Stimulated activated CD8-positive, alpha-beta memory T cell treated with anti-CD3 and anti-CD28 coated beads, Interleukin-2, amount 100 ng/mL, for 1 hour (primary cell): ENCODE data around the gene HYDIN.
"Not testable (repeated sequence)": the region's sequence is repeated elsewhere in the genome, so short reads cannot be mapped to it uniquely, and the experiment has no call there.

ENCODE experiments used
- DNase-seq, 2 donors: peaks; one replicate each; pipeline ENCODE4 v3.0.0-alpha.2; 2020; ENCODE audit warnings: low read depth in 2 of 2

The HYDIN gene

DNA sequence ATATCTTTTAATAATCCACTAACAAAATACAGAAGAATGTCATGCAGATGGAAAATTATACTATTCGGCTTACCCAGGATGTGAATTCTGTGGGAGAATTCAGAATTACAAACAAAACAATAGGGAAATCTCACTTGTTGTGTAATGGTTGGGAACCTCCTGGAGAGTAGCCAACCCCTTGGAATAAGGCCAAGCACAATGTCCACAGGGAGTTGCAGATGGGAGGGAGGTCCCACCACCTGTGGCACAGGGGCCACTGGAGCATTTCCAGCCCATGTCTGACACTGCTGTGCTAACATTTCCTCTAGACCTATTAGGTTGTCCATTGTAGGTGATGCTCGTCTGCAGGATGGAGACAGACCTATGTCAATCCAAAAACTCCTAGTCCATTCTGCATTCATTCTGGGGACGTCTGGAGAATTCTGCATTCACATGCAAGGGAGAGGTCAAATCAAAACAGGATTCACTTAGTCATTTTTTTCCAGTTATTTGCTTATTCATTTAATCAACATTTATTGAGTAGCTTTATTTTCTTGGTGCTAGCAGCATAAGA lies 120.8 kb downstream of the HYDIN start:
- not testable (repeated sequence) for DNase-seq

DNA sequence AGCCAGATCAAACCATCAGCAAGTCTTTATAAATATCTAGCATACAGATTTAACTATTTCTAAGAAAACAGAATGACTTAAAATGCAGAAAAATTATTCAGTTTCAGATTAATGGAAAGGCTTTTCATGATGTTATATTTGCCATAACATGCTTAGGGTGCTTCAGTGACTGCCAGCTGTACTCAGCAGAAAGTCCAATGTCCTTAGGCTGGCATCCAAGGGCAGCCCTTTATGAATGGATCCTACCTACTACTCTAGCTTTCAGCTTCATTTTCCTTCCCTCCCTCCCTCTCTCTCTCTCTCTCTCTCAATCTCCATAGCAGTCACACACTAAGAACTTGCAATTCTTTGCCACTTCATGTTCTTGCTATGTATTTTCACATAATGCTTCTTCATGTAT lies 124.6 kb downstream of the HYDIN start:
- not testable (repeated sequence) for DNase-seq

DNA sequence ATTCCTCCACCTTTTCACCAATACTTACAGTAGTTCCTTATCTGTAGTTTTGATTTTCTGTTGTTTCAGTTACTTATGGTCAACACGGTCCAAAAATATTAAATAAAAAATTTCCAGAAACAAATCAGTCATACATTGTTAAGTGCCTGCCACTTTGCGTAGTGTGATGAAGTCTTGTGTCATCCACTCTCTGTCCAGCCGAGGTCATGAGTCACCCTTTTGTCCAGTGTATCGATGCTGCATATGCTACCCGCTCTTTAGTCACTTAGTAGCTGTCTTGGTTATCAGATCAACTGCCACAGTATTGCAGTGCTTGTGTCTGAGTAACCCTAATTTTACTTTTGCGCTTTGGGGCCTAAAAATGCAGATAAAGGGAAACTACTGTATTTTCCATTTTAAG lies 146.9 kb downstream of the HYDIN start:
- not testable (repeated sequence) for DNase-seq

DNA sequence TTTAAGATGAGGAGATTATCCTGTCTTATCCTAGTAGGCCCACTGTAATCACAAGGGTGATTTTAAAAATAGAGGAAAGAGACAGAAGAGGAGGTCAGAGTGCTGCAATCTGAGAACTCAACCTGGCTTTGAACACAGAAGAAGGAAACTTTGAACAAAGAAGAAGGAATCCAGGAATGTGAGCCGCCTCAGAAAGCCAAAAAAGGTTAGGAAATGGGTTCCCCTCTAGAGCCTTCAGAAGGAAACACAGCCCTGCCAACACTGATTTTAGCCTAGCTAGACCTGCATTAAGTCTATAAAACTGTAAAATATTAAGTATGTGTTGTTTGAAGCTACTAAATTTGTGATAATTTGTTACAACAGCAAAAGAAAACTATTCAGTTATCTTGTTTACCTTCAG lies 149.7 kb downstream of the HYDIN start:
- DNase-seq, result not testable (repeated sequence)

DNA sequence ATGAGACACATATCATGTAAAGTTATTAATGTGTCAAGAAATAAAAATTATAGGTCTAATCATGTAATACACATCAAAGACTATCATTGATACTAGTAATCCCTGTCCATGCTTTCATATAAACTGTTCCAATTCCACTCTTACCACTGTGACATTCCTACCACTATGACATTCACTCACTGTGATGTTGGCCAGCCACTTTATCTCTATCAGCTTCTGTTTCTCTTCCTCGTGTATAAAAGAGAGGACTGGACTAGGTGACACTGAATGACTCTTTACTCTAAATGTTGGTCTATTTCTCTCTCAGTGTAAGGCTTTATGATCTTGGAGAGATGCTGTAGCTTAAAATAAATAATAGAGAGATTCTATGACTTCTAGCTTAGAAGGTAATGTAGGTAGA lies 150.3 kb downstream of the HYDIN start:
- not testable (repeated sequence) for DNase-seq

DNA sequence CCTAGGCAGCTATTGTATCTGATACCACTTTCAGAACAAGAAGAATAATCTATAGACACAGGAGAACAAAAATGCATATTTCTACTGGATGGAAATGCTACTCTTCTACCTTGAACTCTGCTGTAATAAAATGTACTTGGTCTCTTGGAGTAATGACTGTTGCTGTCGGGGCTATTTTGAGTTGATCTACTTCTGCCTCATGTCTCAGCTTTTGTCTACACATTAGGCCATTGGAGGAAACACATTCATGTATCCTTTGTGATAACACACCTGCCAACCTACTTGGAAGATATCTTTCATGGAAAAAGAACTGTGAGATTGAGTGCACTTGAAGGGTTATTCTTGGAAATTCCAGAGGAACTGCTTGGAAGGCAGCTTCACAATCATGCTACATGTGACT lies 159.9 kb downstream of the HYDIN start:
- not testable (repeated sequence) for DNase-seq

DNA sequence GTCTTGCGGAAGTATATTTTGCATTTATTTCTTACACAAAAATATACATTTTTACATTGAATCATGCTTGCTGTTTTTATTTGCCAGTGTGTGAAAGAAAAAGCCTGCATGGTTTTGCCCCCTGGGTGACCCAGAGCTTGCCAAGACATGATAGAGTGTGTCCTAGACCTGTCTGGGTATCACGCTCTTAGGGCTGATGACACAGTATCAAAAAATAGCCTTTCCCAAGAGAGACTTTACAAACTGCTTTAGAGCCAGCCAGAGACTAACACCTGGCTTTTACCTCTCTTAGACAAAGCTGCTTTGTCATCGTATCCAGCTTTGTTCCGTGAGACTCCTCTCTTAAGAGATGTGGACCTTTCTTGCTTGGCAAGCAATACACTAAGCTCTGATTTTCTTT lies 160.7 kb downstream of the HYDIN start:
- DNase-seq, result not testable (repeated sequence)

DNA sequence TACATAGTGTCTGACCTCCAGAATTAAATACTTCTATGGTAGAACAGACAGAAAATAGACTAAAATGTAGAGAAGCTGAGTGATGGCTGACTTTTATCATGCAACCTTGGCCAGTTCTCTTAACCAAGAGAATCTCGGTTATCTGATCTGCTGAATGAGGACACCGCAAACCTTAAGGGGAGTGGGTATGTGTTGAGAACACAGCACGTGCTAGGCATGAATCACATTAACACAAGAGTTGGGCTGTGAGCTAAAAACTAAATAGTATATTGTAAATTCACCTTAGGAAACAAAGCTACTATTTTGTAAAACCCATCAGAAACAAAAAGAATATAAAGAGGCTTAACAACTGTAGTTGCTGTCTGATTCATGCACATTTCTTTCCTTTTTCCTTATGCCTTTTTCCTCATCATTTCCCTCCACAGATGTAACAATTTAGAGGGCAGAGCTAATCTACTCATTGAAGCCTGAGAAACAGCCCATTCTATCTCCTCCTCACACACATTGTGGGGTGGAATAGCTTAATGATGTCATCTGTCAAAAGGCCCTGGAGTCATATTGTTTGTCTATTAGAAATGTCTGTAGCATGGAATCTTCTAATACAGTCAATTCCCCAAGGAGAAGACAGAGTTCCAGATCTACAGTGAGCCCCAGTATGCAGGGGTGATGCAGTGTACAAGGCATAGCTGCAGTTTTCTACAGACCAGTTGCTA lies 176.5 kb downstream of the HYDIN start:
- DNase-seq, result not testable (repeated sequence)

DNA sequence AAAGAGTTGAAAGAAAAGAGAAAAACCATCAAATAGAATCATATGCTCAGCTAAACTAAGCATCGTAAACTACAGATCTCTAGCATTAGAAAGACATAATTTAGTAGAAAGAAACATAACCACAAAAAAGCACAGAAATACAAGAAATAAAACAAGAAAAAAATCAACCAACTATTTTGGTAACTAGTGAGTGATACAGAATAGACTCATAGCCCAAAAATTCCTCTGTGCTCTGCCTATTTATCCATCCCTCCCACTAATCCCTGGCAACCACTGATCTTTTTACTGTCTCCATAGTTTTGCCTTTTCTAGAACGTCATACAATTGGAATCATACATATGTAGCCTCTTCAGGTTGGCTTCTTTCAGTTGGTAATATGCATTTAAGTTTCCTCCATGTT lies 180.2 kb downstream of the HYDIN start:
- not testable (repeated sequence) for DNase-seq

DNA sequence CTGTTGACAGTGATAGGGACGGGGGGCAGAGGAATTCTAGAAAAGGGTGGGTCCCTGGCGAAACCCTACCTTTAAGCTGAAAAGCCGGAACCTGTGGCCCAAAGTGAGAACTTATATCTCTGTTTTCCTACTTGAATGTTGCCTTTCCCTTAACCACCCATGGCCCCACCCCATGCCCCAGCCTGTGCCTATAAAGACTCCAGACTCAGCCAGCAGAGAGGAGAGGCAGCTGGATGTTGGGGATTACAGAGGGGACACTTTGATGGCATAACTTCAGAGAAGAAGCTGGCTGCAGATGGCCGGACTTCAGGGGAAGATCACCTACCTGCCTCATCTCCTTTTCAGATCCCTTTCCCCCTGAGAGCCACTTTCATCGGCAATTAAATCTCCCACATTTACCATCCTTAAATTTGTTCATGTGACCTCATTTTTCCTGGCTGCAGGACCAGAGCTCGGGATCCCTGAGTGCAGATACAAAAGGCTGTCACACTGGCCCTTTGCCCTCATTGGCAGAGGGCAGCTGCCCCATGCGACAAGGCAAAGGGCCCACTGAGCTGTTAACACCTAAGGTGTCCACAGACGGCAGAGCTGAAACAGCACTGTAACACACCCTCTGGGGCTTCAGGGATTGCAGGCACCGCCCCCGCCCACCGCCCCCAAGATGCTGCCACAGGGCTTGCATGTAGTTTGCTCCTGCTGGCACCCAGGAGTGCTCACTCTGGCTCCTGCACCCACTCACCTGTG lies 191.0 kb downstream of the HYDIN start:
- DNase-seq, result not testable (repeated sequence)

DNA sequence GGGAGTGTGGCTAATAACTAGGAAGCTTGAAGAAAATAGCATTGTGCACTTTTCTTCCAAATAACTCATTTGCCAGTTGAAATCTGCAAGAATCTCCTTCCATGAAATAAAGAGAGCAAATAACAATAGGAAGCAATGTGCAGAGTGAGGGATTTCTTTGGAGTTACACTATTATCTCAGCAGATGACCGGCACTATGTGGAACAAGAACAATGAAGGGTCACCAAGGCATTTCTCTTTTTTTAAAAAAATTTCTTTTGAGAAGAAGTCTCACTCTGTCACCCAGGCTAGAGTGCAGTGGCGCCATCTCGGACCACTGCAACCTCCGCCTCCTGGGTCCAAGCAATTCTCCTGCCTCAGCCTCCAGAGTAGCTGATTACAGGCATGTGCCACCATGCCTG lies 192.1 kb downstream of the HYDIN start:
- not testable (repeated sequence) for DNase-seq

DNA sequence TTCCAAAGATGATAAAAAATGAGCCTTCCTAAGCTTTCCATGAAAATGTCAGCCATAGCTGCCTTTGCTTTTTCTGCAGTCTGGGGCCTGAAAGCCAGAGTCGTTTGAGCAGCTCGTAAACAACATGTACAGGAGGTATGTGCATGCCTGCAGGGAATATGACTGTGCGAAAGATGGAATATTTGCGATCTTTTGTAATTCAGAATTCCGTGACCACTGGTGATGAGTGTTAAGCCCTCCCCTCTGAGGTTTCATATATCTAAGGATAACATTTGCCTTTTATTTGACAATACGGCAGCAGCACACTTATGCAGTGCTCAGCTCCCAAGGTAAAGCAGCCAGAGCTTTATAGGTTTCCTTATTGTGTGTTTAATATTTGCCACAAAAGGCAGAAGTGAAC lies 192.5 kb downstream of the HYDIN start:
- DNase-seq, result not testable (repeated sequence)

DNA sequence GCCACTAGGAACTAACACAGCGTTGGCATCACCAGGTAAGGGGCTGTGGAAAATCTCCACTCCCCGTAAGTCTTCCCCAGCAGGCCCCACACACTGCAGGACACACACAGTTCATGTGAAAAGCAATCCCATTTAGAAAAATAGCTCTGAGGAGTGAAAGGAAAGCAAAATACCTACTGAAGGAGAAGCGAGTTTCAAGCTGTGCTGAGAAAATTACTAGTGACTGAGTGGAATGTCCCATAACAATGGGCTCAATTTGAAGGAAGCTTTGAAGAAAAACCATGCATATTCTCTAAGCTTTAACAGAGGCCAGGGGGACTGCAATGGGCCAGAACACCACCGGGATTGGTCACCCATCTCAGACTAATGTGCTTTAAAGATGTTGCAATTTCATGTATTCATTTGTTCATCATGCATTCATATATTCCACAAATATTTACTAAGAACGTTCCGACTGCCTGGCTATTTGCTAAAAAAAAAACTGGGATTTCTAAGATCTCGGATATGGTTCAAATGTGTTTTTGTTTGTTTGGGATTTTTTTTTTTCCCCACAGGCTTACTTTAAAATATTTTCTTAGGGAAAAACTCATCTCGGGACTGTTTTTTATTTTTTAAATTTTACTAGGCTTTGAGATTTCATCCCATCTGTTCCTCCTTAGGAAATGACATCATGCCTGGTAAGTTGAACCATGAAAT lies 202.3 kb downstream of the HYDIN start:
- DNase-seq, result not testable (repeated sequence)

DNA sequence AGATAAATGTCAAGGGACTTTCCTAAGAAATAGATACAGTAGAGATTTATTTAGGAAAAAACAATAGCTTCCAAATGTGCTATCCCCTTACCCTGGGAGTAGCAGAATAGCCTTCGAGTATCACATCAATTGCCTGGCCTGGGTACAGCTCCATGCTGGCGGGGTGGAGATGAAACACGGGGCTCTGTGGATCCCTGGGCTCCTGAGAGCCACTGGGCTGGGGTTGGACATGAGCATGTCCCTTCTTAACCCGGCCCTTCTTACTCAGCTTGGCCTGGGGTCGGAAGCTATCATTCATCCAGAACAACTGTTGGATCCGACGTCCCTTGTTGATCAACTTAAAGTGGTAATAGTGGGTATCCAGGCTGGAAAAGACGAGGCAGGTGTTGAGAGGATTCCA lies 203.0 kb downstream of the HYDIN start:
- not testable (repeated sequence) for DNase-seq

DNA sequence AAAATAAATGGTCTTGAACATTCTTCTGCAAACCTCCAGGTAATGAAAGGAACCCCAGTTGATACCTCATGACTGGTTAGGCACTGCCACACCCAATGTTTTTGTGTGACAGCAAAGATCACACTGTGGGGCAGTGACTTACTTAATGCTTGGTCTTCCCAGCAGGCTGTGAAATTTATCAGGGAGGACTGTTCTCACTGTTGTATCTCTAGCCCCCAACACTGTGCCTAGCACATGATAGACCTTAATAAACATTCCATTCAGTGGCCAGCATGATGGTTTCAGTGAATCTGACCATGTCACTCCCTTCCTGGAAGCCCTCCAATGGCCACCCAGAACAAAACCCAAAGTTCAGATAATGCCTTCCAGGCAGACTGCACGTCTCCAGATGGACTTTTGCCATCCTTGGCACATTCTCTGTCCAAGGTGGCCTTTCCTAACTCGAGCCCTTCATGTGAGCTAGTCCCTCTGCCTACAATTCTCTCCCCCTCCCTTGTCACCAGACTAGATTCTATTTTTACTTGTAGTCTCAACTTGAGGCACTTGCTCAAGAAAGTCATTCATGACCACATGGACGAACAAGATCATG lies 206.6 kb downstream of the HYDIN start:
- DNase-seq, result not testable (repeated sequence)

DNA sequence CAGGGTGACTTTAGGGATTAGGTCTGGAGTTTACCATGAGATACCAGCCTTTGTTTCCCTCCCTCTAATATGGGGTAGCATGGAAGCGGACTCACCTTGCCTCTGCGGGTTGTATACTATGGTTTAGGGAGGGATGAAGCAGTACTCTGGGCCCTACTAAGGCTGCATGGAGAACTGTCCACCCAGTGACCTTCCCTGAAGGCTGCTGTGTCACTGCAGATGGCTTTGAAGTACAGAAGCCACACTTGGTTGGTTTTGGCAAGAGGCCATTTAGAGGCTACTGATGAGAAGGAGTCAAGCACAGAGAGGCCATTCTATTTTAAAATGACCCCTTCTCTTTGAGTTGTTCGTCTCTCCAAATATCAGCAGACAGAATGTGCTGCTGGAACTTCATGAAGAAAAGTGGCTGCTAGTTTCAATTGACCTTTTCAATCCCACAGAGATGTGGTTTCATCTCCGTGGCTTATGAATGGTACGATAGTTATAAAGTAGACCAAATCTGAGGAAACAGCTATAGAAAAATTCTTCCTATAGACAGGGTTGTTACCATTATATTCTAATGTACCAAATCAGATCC lies 208.5 kb downstream of the HYDIN start:
- DNase-seq, result not testable (repeated sequence)

DNA sequence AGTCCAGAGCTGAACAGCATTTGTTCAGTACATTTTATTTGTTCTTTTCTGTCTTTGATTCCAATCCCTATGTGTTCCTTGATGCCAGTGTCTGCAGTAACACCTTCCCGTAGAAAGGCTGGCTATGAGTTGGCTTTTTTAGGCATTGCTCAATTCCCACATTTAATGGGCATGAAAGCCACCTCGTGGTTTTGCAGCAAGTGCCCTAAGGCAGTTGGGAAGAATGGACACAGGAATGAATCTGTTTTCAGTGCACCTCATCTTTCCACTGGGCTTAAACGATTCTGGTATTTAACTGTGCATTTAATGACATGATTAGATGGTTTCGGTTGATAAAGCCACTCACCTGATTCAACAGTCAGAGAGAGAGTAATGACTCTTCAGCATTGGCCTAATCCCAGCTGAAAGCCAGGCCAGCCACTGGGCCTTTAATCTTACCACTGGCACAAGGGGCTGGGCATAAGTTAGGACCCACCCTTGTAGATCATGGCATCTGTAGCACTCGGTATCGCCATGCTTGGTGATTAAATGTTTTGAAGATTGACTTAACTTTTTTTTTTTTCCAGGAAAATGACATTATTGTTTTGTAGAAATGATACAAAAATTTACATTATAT lies 211.3 kb downstream of the HYDIN start:
- not testable (repeated sequence) for DNase-seq

DNA sequence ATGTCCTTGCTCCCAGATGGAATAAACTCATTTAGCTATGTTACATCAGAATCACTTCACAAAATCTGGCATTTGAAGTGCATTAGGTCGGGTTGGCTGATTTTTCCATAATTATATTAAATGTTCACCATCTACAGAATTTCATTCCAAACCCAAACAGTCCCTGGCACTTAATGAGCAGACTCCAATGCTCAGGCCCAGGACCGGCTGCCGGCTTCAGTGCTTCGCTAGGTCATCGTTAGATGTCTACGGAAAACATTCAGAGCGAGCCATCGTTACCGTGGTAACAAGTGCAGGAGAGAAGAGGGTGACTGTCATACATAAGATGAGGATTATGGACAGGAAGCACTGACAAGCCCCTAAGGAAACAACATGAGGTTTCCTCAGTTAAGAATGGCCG lies 215.1 kb downstream of the HYDIN start:
- not testable (repeated sequence) for DNase-seq

DNA sequence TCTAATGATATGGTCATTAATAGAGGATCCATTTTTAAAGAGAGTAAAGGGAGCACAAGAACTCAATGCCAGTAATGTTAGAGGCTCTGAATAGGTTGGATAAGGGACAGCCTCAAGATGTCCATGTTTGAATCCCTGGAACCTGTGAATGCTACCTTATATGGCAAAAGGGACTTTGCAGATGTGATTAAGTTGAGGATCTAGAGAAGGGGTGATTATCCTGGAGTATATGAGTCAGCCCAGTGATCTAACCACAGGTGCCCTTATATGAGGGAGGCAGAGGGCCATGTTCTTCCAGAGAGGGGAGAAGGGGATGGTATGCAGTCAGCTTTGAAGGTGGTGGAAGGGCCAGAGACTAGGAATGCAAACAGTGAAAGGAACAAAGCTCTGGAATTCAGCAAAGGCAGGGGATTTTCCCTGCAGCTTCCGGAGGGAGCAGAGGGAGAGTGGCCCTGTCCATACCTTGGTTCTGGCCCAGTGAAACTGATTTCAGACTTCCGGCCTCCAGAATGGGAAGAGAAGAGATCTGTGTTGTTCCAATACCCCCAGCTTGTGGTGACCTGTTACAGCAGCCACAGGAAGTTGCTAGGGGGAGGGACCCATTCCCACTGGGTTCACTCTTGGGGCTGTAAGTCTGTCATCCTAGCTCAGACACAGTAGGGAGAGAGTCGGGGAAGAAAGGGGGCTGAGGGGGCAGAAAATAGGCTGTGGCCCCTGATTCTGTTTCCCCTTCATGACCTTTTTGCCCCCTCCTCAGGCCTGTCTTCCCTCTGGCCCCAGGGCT lies 220.9 kb downstream of the HYDIN start:
- DNase-seq, result not testable (repeated sequence)

DNA sequence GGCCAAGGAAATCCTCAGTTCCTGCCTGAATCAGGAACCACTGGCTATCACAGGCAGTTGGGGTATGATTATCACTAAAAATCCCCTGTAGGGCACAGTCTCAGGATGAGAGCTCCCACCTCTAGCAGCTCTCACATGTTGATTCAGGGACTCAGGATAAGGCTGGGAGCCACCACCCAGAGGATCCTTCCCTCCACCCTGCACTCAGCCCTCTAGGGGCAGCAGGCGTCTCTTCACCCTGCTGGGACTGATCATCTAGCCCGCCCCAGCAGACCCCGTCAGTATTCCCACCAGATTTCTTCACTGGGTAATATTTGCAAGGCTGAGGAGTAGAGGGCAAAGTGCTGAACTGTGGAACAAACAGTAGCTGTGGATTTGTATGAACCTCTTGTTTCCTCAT lies 224.0 kb downstream of the HYDIN start:
- not testable (repeated sequence) for DNase-seq
